Ovary (tissue), 3 donors: ENCODE data around the gene CDK8.

Experiments used
- EP300 ChIP-seq: sonication (generic); formaldehyde crosslinking; IDR thresholded peaks from one replicate; pipeline ENCODE4 v1.6.1; 2017; ENCODE audit warnings: antibody characterized with exemption
- POLR2A ChIP-seq: fragments of 450-650 bp; IDR thresholded peaks from one replicate; pipeline ENCODE4 v1.6.1; 2017; ENCODE audit warnings: antibody characterized with exemption, mild to moderate bottlenecking, moderate library complexity
- TF ChIP-seq, protein P1 (sequence below), 3 donors: fragments of 450-650 bp in 2 of 3; fragments of 200-600 bp in 1 of 3; IDR thresholded peaks; one replicate each; pipeline versions ENCODE4 v1.5.1 to v1.8.0; 2016 to 2022; ENCODE audit warnings: antibody characterized with exemption in 3 of 3, mild to moderate bottlenecking in 1 of 3
- donor health status: DM: no; HTN: no; CAD: no.

DNA sequence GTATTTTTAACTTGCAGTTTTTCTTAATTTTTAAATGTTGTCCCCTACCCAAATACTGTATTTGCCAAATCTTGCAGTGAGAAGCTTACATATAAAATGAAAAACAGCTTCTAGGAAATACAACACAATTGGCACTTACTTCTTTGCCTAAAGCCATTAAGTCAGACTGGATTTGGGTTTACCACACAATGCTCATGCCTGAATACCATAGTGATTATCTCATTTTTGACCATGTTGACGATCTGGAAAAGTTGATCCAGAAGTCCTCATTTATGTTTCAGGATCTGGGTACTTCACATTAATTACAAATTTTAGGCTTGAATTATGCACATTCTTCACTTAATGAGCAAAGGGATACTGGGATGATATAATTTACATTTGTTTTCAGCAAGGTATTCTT, 34.2 kb upstream of the CDK8 start:
- no peak for TF ChIP-seq POLR2A
- TF ChIP-seq EP300, result no peak
- TF ChIP-seq, protein P1, sequence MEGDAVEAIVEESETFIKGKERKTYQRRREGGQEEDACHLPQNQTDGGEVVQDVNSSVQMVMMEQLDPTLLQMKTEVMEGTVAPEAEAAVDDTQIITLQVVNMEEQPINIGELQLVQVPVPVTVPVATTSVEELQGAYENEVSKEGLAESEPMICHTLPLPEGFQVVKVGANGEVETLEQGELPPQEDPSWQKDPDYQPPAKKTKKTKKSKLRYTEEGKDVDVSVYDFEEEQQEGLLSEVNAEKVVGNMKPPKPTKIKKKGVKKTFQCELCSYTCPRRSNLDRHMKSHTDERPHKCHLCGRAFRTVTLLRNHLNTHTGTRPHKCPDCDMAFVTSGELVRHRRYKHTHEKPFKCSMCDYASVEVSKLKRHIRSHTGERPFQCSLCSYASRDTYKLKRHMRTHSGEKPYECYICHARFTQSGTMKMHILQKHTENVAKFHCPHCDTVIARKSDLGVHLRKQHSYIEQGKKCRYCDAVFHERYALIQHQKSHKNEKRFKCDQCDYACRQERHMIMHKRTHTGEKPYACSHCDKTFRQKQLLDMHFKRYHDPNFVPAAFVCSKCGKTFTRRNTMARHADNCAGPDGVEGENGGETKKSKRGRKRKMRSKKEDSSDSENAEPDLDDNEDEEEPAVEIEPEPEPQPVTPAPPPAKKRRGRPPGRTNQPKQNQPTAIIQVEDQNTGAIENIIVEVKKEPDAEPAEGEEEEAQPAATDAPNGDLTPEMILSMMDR (IDR thresholded peaks at IDR 0.05), result no peak
